Mesodermal cell (in vitro differentiated cells): Measurements from ENCODE around the gene GPSM3. TPM values are rescaled to one million over a fixed set of nuclear protein-coding genes. Genes with fewer than 3 reads are reported as not detected.

ENCODE experiments used
- H3K27ac ChIP-seq: 2 replicates; pipeline ENCODE4 v1.7.0; 2013; ENCODE audit warnings: mild to moderate bottlenecking, low read depth, low read length, moderate library complexity; ENCODE audit not compliant: severe bottlenecking
- H3K36me3 ChIP-seq: 2 replicates; pipeline ENCODE4 v1.7.1; 2013; ENCODE audit warnings: mild to moderate bottlenecking, low read length, moderate library complexity; ENCODE audit not compliant: control insufficient read depth, insufficient read depth
- H3K4me1 ChIP-seq: one replicate; pipeline ENCODE4 v1.7.1; 2013; ENCODE audit warnings: mild to moderate bottlenecking, low read length; ENCODE audit not compliant: insufficient read depth, control insufficient read depth, poor library complexity, severe bottlenecking
- H3K4me3 ChIP-seq: 2 replicates; pipeline ENCODE4 v1.7.0; 2013; ENCODE audit warnings: low read length, control low read depth, mild to moderate bottlenecking; ENCODE audit not compliant: insufficient read depth, poor library complexity, severe bottlenecking; ENCODE audit errors: extremely low read depth
- H3K9me3 ChIP-seq: 2 replicates; pipeline ENCODE4 v1.7.1; 2013; ENCODE audit warnings: mild to moderate bottlenecking, low read length, moderate library complexity; ENCODE audit not compliant: control insufficient read depth
- WGBS, 2 experiments: methylation state at CpG; one replicate each; pipeline ENCODE4 v1.1.5; 2013; ENCODE audit warnings: missing lambda C conversion rate in 2 of 2; ENCODE audit not compliant: insufficient coverage in 2 of 2; 5-methylcytosine and 5-hydroxymethylcytosine counted together
- polyA plus RNA-seq, 2 experiments: library from polyadenylated mRNA; stranded (reverse); fragments of 50-300 nt; gene quantifications; one replicate each; pipeline ENCODE4 v1.2.3, GENCODE V29; 2013

GPSM3 gene
- 47.5 TPM for polyA plus RNA-seq (2013, experiment 1 of 2)
- 35.1 TPM for polyA plus RNA-seq (2013, experiment 2 of 2)

GRCh38 chr6:32192608-32193039, at the start of gene GPSM3:
GPSM3 (minus strand) TSS chr6:32192643; CDS start chr6:32192513, 130 bp downstream.
- Histone ChIP-seq H3K9me3 (no peaks in the 10 kb centered on the region), H3K4me1 (peaks cover 57% of the 10 kb centered on the region), H3K4me3 (peak within 1 kb of the TSS; percentile 26), H3K36me3 (peaks cover 15% of the 10 kb centered on the region), H3K27ac (peak within 1 kb of the TSS; percentile 73)
- WGBS, 2 experiments, result 48% methylated on average over 2 of the region's 5 CpGs; no CpG with 5 or more reads in 1 of the 2 experiments

- Histone ChIP-seq H3K4me3 (no peak overlapping the region), H3K4me1 (peaks cover 3% of the 10 kb centered on the region), H3K27ac (no peak overlapping the region), H3K9me3 (no peaks in the 10 kb centered on the region), H3K36me3 (no peaks in the 10 kb centered on the region)
- 89% methylated on average over 1 of the region's 1 CpG for WGBS, 2 experiments
Observed at GRCh38 chr6:32240686-32241085, 48.2 kb upstream of the GPSM3 start.

GRCh38 chr6:32239462-32239861, 47.0 kb upstream of the GPSM3 start:
- Histone ChIP-seq H3K36me3 (no peaks in the 10 kb centered on the region), H3K4me1 (no peaks in the 10 kb centered on the region), H3K27ac (no peak overlapping the region), H3K9me3 (no peaks in the 10 kb centered on the region), H3K4me3 (no peak overlapping the region)
- no CpG with 5 or more reads among the region's 2 CpGs for WGBS, 2 experiments

GRCh38 chr6:32234934-32235333, 42.5 kb upstream of the GPSM3 start:
- H3K9me3 ChIP-seq, result no peaks in the 10 kb centered on the region
- WGBS, 2 experiments, result 69 to 70% methylated on average over 2 of the region's 4 CpGs
- H3K36me3 ChIP-seq, result no peaks in the 10 kb centered on the region
- no peak overlapping the region for H3K4me3 ChIP-seq
- no peak overlapping the region for H3K27ac ChIP-seq
- H3K4me1 ChIP-seq, result no peaks in the 10 kb centered on the region

GRCh38 chr6:32226434-32226833, 34.0 kb upstream of the GPSM3 start:
- Histone ChIP-seq H3K4me1 (no peaks in the 10 kb centered on the region), H3K36me3 (no peaks in the 10 kb centered on the region), H3K27ac (no peak overlapping the region), H3K9me3 (no peaks in the 10 kb centered on the region), H3K4me3 (no peak overlapping the region)
- 93 to 100% methylated on average over 1 to 7 of the region's 7 CpGs for WGBS, 2 experiments

GRCh38 chr6:32224696-32225095, 32.3 kb upstream of the GPSM3 start:
- no peak overlapping the region for H3K4me3 ChIP-seq
- WGBS, 2 experiments, result 100% methylated on average over 1 of the region's 2 CpGs
- no peaks in the 10 kb centered on the region for H3K36me3 ChIP-seq
- no peaks in the 10 kb centered on the region for H3K4me1 ChIP-seq
- no peaks in the 10 kb centered on the region for H3K9me3 ChIP-seq
- no peak overlapping the region for H3K27ac ChIP-seq

- Histone ChIP-seq H3K9me3 (no peaks in the 10 kb centered on the region), H3K4me3 (peak within 1 kb of the TSS; percentile 9), H3K4me1 (no peaks in the 10 kb centered on the region), H3K36me3 (no peaks in the 10 kb centered on the region), H3K27ac (no peak within 1 kb of the TSS)
- 60 to 65% methylated on average over 9 to 17 of the region's 20 CpGs for WGBS, 2 experiments
Observed at GRCh38 chr6:32223258-32224235, 31.1 kb upstream of the GPSM3 start, which contains the start of gene NOTCH4. NOTCH4 (minus strand) TSS chr6:32224067; CDS start chr6:32223928, 139 bp downstream.

- WGBS, 2 experiments, result 95 to 97% methylated on average over 7 of the region's 8 CpGs
- H3K36me3 ChIP-seq, result no peaks in the 10 kb centered on the region
- no peak overlapping the region for H3K27ac ChIP-seq
- no peaks in the 10 kb centered on the region for H3K9me3 ChIP-seq
- H3K4me3 ChIP-seq, result peak overlapping the region; percentile 9
- no peaks in the 10 kb centered on the region for H3K4me1 ChIP-seq
Observed at GRCh38 chr6:32222333-32223230, 30.1 kb upstream of the GPSM3 start.

- Histone ChIP-seq H3K4me1 (no peaks in the 10 kb centered on the region), H3K36me3 (no peaks in the 10 kb centered on the region), H3K4me3 (no peak overlapping the region), H3K27ac (no peak overlapping the region), H3K9me3 (no peaks in the 10 kb centered on the region)
- WGBS, 2 experiments, result 88 to 100% methylated on average over 1 to 3 of the region's 4 CpGs
Observed at GRCh38 chr6:32220021-32220420, 27.6 kb upstream of the GPSM3 start.

- no peaks in the 10 kb centered on the region for H3K36me3 ChIP-seq
- H3K9me3 ChIP-seq, result no peaks in the 10 kb centered on the region
- no peak overlapping the region for H3K4me3 ChIP-seq
- H3K4me1 ChIP-seq, result no peaks in the 10 kb centered on the region
- H3K27ac ChIP-seq, result no peak overlapping the region
- 91 to 93% methylated on average over 5 to 6 of the region's 7 CpGs for WGBS, 2 experiments
Observed at GRCh38 chr6:32218167-32218566, 25.7 kb upstream of the GPSM3 start.
